Measurements from ENCODE around the gene PBOV1. TPM values are rescaled to one million over a fixed set of nuclear protein-coding genes. Genes with fewer than 3 reads are reported as not detected.

The PBOV1 gene
- total RNA-seq, 2 experiments from 2014 or later = not detected

DNA sequence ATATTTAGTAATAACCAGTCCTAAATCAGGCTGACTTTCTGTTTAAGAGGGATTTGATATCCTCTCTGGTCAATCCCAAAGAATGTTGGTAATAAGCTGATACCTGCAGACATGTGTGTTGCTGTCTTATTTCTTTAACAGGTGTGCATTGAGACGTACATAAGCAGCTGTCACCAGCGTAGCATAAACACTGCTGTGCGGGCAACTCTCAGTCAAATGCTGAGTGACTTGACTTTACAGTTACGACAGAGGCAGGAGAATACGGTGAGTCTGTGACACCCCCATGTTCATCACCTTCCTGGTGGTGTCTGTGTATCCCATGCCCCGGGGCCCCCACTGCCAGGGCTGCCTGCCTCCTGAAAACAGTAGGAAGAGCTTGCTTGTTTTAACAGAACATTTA, 20.1 kb upstream of the PBOV1 start:
- Histone ChIP-seq H4K20me1 (ENCODE audit: insufficient read depth, low read length) (no peaks in the 10 kb centered on the region), H3K4me2 (ENCODE audit: low read length) (no peak overlapping the region), H3K36me3 (ENCODE audit: insufficient read depth, low read length) (no peaks in the 10 kb centered on the region), H2AFZ (ENCODE audit: low read length) (no peak overlapping the region), H3K4me3 (ENCODE audit: low read depth, low read length, poor library complexity, severe bottlenecking) (no peak overlapping the region), H3K4me1 (ENCODE audit: insufficient read depth, low read length, poor library complexity, severe bottlenecking) (no peaks in the 10 kb centered on the region), H3K27ac (ENCODE audit: low read depth, low read length, poor library complexity, severe bottlenecking) (no peak overlapping the region), H3K9me2 (ENCODE audit: insufficient read depth, low read length) (no peaks in the 10 kb centered on the region), H3K79me2 (ENCODE audit: insufficient read depth, low read depth, low read length) (no peaks in the 10 kb centered on the region), H3K9me3 (ENCODE audit: low read length) (no peaks in the 10 kb centered on the region)
- DNase-seq (ENCODE audit: low spot score) = no peak
- ChIA-PET CTCF (ENCODE audit: unreplicated experiment) (no interaction called here), POLR2A (interaction anchor here (0.6 to 1.3 kb wide), 4 partner anchors 9 to 155 kb away, joined by 3 to 4 read pairs (median 3); no protein-coding TSS in a partner anchor)
- BruUV-seq (replicated peaks) = no TSS peak
- TF ChIP-seq, protein P1, sequence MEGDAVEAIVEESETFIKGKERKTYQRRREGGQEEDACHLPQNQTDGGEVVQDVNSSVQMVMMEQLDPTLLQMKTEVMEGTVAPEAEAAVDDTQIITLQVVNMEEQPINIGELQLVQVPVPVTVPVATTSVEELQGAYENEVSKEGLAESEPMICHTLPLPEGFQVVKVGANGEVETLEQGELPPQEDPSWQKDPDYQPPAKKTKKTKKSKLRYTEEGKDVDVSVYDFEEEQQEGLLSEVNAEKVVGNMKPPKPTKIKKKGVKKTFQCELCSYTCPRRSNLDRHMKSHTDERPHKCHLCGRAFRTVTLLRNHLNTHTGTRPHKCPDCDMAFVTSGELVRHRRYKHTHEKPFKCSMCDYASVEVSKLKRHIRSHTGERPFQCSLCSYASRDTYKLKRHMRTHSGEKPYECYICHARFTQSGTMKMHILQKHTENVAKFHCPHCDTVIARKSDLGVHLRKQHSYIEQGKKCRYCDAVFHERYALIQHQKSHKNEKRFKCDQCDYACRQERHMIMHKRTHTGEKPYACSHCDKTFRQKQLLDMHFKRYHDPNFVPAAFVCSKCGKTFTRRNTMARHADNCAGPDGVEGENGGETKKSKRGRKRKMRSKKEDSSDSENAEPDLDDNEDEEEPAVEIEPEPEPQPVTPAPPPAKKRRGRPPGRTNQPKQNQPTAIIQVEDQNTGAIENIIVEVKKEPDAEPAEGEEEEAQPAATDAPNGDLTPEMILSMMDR (conservative IDR thresholded peaks at IDR 0.05; ENCODE audit: low read length) = no peak
- no peak for TF ChIP-seq EZH2phosphoT487 (IDR thresholded peaks at IDR 0.05; ENCODE audit: borderline replicate concordance, low read depth, low read length)
- intact Hi-C loops (cut with micrococcal nuclease; ENCODE audit: unreplicated experiment) = no loop called here

DNA sequence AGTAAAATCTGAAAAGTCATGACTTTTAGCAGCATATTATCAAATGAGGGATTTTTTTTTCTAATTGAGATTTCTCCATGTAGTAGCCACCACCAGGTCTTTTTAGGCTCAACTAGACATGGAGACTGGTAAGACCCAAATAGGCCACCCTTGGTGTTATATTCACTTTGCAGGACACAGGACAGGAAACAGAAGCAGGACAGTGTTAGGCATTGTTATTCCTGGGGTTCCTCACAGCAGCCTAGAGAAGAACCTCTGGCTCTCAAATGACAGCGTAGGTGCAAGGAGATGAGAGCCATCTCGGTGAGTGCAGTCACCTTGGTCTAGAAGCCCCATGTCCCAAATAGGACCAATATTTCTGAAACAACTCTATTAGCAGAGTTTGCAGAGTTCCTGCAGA, 19.2 kb upstream of the PBOV1 start:
- Histone ChIP-seq H3K9me3 (ENCODE audit: low read length) (no peaks in the 10 kb centered on the region), H3K79me2 (ENCODE audit: insufficient read depth, low read depth, low read length) (no peaks in the 10 kb centered on the region), H3K27ac (ENCODE audit: low read depth, low read length, poor library complexity, severe bottlenecking) (no peak overlapping the region), H3K4me1 (ENCODE audit: insufficient read depth, low read length, poor library complexity, severe bottlenecking) (no peaks in the 10 kb centered on the region), H4K20me1 (ENCODE audit: insufficient read depth, low read length) (no peaks in the 10 kb centered on the region), H3K4me2 (ENCODE audit: low read length) (no peak overlapping the region), H3K4me3 (ENCODE audit: low read depth, low read length, poor library complexity, severe bottlenecking) (no peak overlapping the region), H3K36me3 (ENCODE audit: insufficient read depth, low read length) (no peaks in the 10 kb centered on the region), H2AFZ (ENCODE audit: low read length) (no peak overlapping the region), H3K9me2 (ENCODE audit: insufficient read depth, low read length) (no peaks in the 10 kb centered on the region)
- TF ChIP-seq, protein P1 (conservative IDR thresholded peaks at IDR 0.05; ENCODE audit: low read length) = no peak
- no peak for TF ChIP-seq EZH2phosphoT487 (IDR thresholded peaks at IDR 0.05; ENCODE audit: borderline replicate concordance, low read depth, low read length)
- no TSS peak for BruUV-seq (replicated peaks)
- DNase-seq (ENCODE audit: low spot score) = no peak
- POLR2A ChIA-PET = interaction anchor here (0.6 kb wide), 1 partner anchor 157 kb away, joined by 7 read pairs; no protein-coding TSS in a partner anchor
- CTCF ChIA-PET (ENCODE audit: unreplicated experiment) = no interaction called here
- intact Hi-C loops (cut with micrococcal nuclease; ENCODE audit: unreplicated experiment) = no loop called here

DNA sequence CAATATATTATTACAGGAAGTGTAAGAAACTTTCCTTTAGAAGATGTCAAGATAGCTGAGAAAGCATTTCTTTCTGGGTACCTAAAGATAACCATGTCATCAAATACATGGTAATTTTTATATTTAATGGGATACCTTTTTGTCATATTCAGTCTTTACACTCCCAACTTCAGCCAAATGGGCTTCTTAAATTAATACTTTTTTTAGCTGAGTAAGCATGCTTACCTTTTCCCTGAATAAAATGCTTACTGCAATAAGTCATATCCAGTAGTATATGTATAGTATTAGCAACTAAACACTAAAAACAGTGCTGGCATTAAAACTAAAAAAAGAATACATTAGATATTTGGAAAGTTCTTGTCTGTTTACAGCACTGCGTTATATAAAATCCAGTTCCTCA, 17.4 kb upstream of the PBOV1 start:
- Histone ChIP-seq H3K9me2 (ENCODE audit: insufficient read depth, low read length) (no peaks in the 10 kb centered on the region), H3K79me2 (ENCODE audit: insufficient read depth, low read depth, low read length) (no peaks in the 10 kb centered on the region), H3K9me3 (ENCODE audit: low read length) (no peaks in the 10 kb centered on the region), H4K20me1 (ENCODE audit: insufficient read depth, low read length) (0 out of 2 replicates have a peak, but pooled peaks cover 2% of the 10 kb centered on the region), H3K36me3 (ENCODE audit: insufficient read depth, low read length) (no peaks in the 10 kb centered on the region), H3K4me2 (ENCODE audit: low read length) (no peak overlapping the region), H3K4me3 (ENCODE audit: low read depth, low read length, poor library complexity, severe bottlenecking) (no peak overlapping the region), H3K4me1 (ENCODE audit: insufficient read depth, low read length, poor library complexity, severe bottlenecking) (peaks cover 7% of the 10 kb centered on the region), H2AFZ (ENCODE audit: low read length) (no peak overlapping the region), H3K27ac (ENCODE audit: low read depth, low read length, poor library complexity, severe bottlenecking) (no peak overlapping the region)
- intact Hi-C loops (cut with micrococcal nuclease; ENCODE audit: unreplicated experiment) = no loop called here
- ChIA-PET POLR2A (interaction anchor here (0.5 to 2.1 kb wide), 5 partner anchors 8 to 156 kb away, joined by 3 to 6 read pairs (median 4); no protein-coding TSS in a partner anchor), CTCF (ENCODE audit: unreplicated experiment) (no interaction called here)
- TF ChIP-seq, protein P1 (conservative IDR thresholded peaks at IDR 0.05; ENCODE audit: low read length) = no peak
- no peak for TF ChIP-seq EZH2phosphoT487 (IDR thresholded peaks at IDR 0.05; ENCODE audit: borderline replicate concordance, low read depth, low read length)
- BruUV-seq (replicated peaks) = no TSS peak
- DNase-seq (ENCODE audit: low spot score) = no peak

All from OCI-LY7 (cell line).